Tibial nerve (tissue), 3 donors: ENCODE results near the gene CR1L.

Experiments used
- CTCF ChIP-seq, 5 experiments: fragments of 200-600 bp in 3 of 5; fragments of 450-650 bp in 2 of 5; sonication (generic) in 3 of 5; IDR thresholded peaks; one replicate each; pipeline ENCODE4 v1.5.1; 2016 to 2019; ENCODE audit warnings: antibody characterized with exemption in 5 of 5, mild to moderate bottlenecking in 3 of 5, moderate library complexity in 2 of 5
- POLR2A ChIP-seq, 2 donors: fragments of 450-650 bp; IDR thresholded peaks; one replicate each; pipeline ENCODE4 v1.6.1; 2017; ENCODE audit warnings: antibody characterized with exemption in 2 of 2, mild to moderate bottlenecking in 2 of 2, moderate library complexity in 2 of 2

GRCh38 chr1:207672522-207673130, 27.7 kb downstream of the CR1L start:
- TF ChIP-seq POLR2A (IDR thresholded peaks at IDR 0.05) (no peak), CTCF (IDR thresholded peaks at IDR 0.05) (peak in 1 of 5 experiments; percentile 21)
